H9 (cell line): ENCODE data around the gene WNT7B. TPM values are rescaled to one million over a fixed set of nuclear protein-coding genes. Genes with fewer than 3 reads are reported as not detected.

Experiments
- DNase-seq: peaks from one replicate; pipeline ENCODE4 v3.0.0-alpha.2; 2017
- H2AFZ ChIP-seq: one replicate; pipeline ENCODE4 v1.6.1; 2013; ENCODE audit warnings: mild to moderate bottlenecking, low read length, control low read depth, moderate library complexity
- H2AK5ac ChIP-seq: 2 replicates; pipeline ENCODE4 v1.6.1; 2013; ENCODE audit warnings: low read length, control low read depth, mixed read lengths; ENCODE audit not compliant: insufficient read length
- H2BK120ac ChIP-seq: one replicate; pipeline ENCODE4 v1.6.1; 2013; ENCODE audit warnings: low read depth, mild to moderate bottlenecking, low read length, control low read depth, inconsistent platforms; ENCODE audit not compliant: poor library complexity, severe bottlenecking
- H2BK12ac ChIP-seq: 2 replicates; pipeline ENCODE4 v1.6.1; 2013; ENCODE audit warnings: low read length, control low read depth, mixed read lengths, low read depth; ENCODE audit not compliant: insufficient read length
- H2BK15ac ChIP-seq: 2 replicates; pipeline ENCODE4 v1.6.1; 2013; ENCODE audit warnings: low read depth, low read length, control low read depth
- H2BK20ac ChIP-seq: one replicate; pipeline ENCODE4 v1.6.1; 2013; ENCODE audit warnings: low read depth, mild to moderate bottlenecking, low read length, control low read depth, inconsistent platforms; ENCODE audit not compliant: poor library complexity, severe bottlenecking
- H2BK5ac ChIP-seq: 2 replicates; pipeline ENCODE4 v1.6.1; 2013; ENCODE audit warnings: low read length, control low read depth, mixed read lengths; ENCODE audit not compliant: insufficient read length
- H3K14ac ChIP-seq: 2 replicates; pipeline ENCODE4 v1.6.1; 2013; ENCODE audit warnings: low read length, control low read depth; ENCODE audit not compliant: insufficient read depth
- H3K18ac ChIP-seq: 2 replicates; pipeline ENCODE4 v1.6.1; 2013; ENCODE audit warnings: low read depth, mild to moderate bottlenecking, mixed read lengths, low read length, control low read depth; ENCODE audit not compliant: insufficient read length
- H3K23ac ChIP-seq: 2 replicates; pipeline ENCODE4 v1.6.1; 2013; ENCODE audit warnings: low read length, control low read depth, mixed read lengths, low read depth; ENCODE audit not compliant: insufficient read length
- H3K23me2 ChIP-seq: 2 replicates; pipeline ENCODE4 v1.6.1; 2013; ENCODE audit warnings: low read depth, mild to moderate bottlenecking, mixed read lengths, low read length, control low read depth; ENCODE audit not compliant: insufficient read length, poor library complexity, severe bottlenecking
- H3K27ac ChIP-seq: 2 replicates; pipeline ENCODE4 v1.5.1; 2013; ENCODE audit warnings: low read length, control low read depth, mixed read lengths, low read depth; ENCODE audit not compliant: insufficient read length
- H3K27me3 ChIP-seq: 2 replicates; pipeline ENCODE4 v1.6.1; 2013; ENCODE audit warnings: low read length, control low read depth, inconsistent platforms; ENCODE audit not compliant: insufficient read depth
- H3K4ac ChIP-seq: 2 replicates; pipeline ENCODE4 v1.6.1; 2013; ENCODE audit warnings: low read depth, mild to moderate bottlenecking, control low read depth, inconsistent platforms, low read length, moderate library complexity
- H3K4me1 ChIP-seq: 2 replicates; pipeline ENCODE4 v1.6.1; 2013; ENCODE audit warnings: low read length, control low read depth, inconsistent platforms; ENCODE audit not compliant: insufficient read depth
- H3K4me2 ChIP-seq: 2 replicates; pipeline ENCODE4 v1.6.1; 2013; ENCODE audit warnings: low read length, control low read depth, mixed read lengths; ENCODE audit not compliant: insufficient read length, insufficient read depth
- H3K56ac ChIP-seq: 2 replicates; pipeline ENCODE4 v1.6.1; 2013; ENCODE audit warnings: low read depth, mild to moderate bottlenecking, mixed read lengths, low read length, control low read depth; ENCODE audit not compliant: insufficient read length
- H3K79me1 ChIP-seq: 2 replicates; pipeline ENCODE4 v1.6.1; 2013; ENCODE audit warnings: low read depth, mild to moderate bottlenecking, moderate library complexity, low read length, control low read depth, inconsistent platforms; ENCODE audit not compliant: insufficient read depth, poor library complexity, severe bottlenecking
- H3K79me2 ChIP-seq: 2 replicates; pipeline ENCODE4 v1.6.1; 2013; ENCODE audit warnings: low read length, control low read depth, inconsistent platforms; ENCODE audit not compliant: insufficient read depth
- H3K9ac ChIP-seq: 2 replicates; pipeline ENCODE4 v1.6.1; 2013; ENCODE audit warnings: low read length, control low read depth, mixed read lengths; ENCODE audit not compliant: insufficient read length; ENCODE audit errors: extremely low read depth
- H3K9me3 ChIP-seq: one replicate; pipeline ENCODE4 v1.6.1; 2013; ENCODE audit warnings: low read depth, low read length, inconsistent platforms; ENCODE audit not compliant: control insufficient read depth
- H3T11ph ChIP-seq: one replicate; pipeline ENCODE4 v1.6.1; 2013; ENCODE audit warnings: mild to moderate bottlenecking, low read length, control low read depth, inconsistent platforms
- H4K20me1 ChIP-seq: one replicate; pipeline ENCODE4 v1.6.1; 2013; ENCODE audit not compliant: control insufficient read depth, insufficient read length, insufficient read depth
- H4K5ac ChIP-seq: 2 replicates; pipeline ENCODE4 v1.6.1; 2013; ENCODE audit warnings: low read depth, mild to moderate bottlenecking, mixed read lengths, low read length, control low read depth; ENCODE audit not compliant: insufficient read length
- H4K8ac ChIP-seq: replicated peaks from 2 replicates; pipeline ENCODE4 v1.6.1; 2013; ENCODE audit warnings: low read length, control low read depth, mixed read lengths, low read depth; ENCODE audit not compliant: insufficient read length
- H4K91ac ChIP-seq: 2 replicates; pipeline ENCODE4 v1.6.1; 2013; ENCODE audit warnings: low read depth, mild to moderate bottlenecking, moderate library complexity, mixed read lengths, low read length, control low read depth; ENCODE audit not compliant: insufficient read length
- H3K27ac Mint-ChIP-seq, 3 experiments: 2 replicates in 2 of 3; 3 replicates in 1 of 3; pipeline ENCODE4 v1.8.0; 2020 to 2021; ENCODE audit warnings: mixed read lengths in 3 of 3, mild to moderate bottlenecking in 1 of 3, moderate library complexity in 1 of 3
- H3K27me3 Mint-ChIP-seq: 2 replicates; pipeline ENCODE4 v1.8.0; 2021; ENCODE audit warnings: low read depth, mild to moderate bottlenecking, moderate library complexity, mixed read lengths
- H3K36me3 Mint-ChIP-seq, 3 experiments: 2 replicates in 2 of 3; 3 replicates in 1 of 3; pipeline ENCODE4 v1.8.0; 2020 to 2021; ENCODE audit warnings: low read depth in 3 of 3, mixed read lengths in 3 of 3; ENCODE audit not compliant: insufficient read depth in 1 of 3
- H3K4me1 Mint-ChIP-seq, 2 experiments: 2 replicates each; pipeline ENCODE4 v1.8.0; 2020; ENCODE audit warnings: mixed read lengths in 2 of 2
- H3K4me3 Mint-ChIP-seq, 2 experiments: 2 replicates in 1 of 2; 3 replicates in 1 of 2; pipeline ENCODE4 v1.8.0; 2020 to 2021; ENCODE audit warnings: mild to moderate bottlenecking in 2 of 2, mixed read lengths in 2 of 2, moderate library complexity in 1 of 2
- H3K9me3 Mint-ChIP-seq, 2 experiments: 2 replicates in 1 of 2; 3 replicates in 1 of 2; pipeline ENCODE4 v1.8.0; 2020; ENCODE audit warnings: mild to moderate bottlenecking in 2 of 2, mixed read lengths in 2 of 2, moderate library complexity in 1 of 2
- WGBS: extraction: QIAGEN DNeasy Blood & Tissue Kit; methylation state at CpG from one replicate; pipeline ENCODE4 v1.1.7; 2013; ENCODE audit warnings: missing lambda C conversion rate, low lambda C conversion rate, mixed read lengths; ENCODE audit not compliant: insufficient read length; ENCODE audit errors: extremely low coverage; 5-methylcytosine and 5-hydroxymethylcytosine counted together
- total RNA-seq: library from RNA; stranded (reverse); gene quantifications from 2 replicates; pipeline ENCODE4 v1.2.1, GENCODE V29; 2021
- TF ChIP-seq, protein P1 (sequence below): fragments of 200-600 bp; sonication (generic); conservative IDR thresholded peaks from 3 replicates; pipeline ENCODE4 v1.8.0; 2021; ENCODE audit warnings: antibody characterized with exemption, mild to moderate bottlenecking

Gene WNT7B
- total RNA-seq, 1 experiment from 2014 or later = 0.09 TPM

- Histone ChIP-seq H4K91ac (no peak overlapping the region), H2BK12ac (no peak overlapping the region), H3K4me2 (no peak overlapping the region), H4K5ac (no peak overlapping the region), H3K18ac (no peak overlapping the region), H2AFZ (no peak overlapping the region), H2BK20ac (no peak overlapping the region), H3K79me1 (no peaks in the 10 kb centered on the region), H3K79me2 (no peaks in the 10 kb centered on the region), H3K27me3 (peaks cover 27% of the 10 kb centered on the region; the same call in 1 of the 2 replicates), H3T11ph (no peak overlapping the region), H3K9me3 (no peaks in the 10 kb centered on the region), H3K9ac (no peak overlapping the region), H3K23me2 (no peaks in the 10 kb centered on the region), H3K56ac (no peak overlapping the region), H3K4me1 (no peaks in the 10 kb centered on the region), H2BK120ac (no peak overlapping the region), H2BK5ac (no peak overlapping the region), H4K8ac (no peak overlapping the region), H4K20me1 (no peaks in the 10 kb centered on the region), H2AK5ac (no peak overlapping the region), H3K23ac (no peak overlapping the region), H3K4ac (no peak overlapping the region), H2BK15ac (no peak overlapping the region), H3K14ac (no peak overlapping the region), H3K27ac (no peak overlapping the region)
- peaks cover 8 to 14% of the 10 kb centered on the region in 2 experiments for H3K4me1 Mint-ChIP-seq
- H3K4me3 Mint-ChIP-seq = no peak overlapping the region
- TF ChIP-seq, protein P1, sequence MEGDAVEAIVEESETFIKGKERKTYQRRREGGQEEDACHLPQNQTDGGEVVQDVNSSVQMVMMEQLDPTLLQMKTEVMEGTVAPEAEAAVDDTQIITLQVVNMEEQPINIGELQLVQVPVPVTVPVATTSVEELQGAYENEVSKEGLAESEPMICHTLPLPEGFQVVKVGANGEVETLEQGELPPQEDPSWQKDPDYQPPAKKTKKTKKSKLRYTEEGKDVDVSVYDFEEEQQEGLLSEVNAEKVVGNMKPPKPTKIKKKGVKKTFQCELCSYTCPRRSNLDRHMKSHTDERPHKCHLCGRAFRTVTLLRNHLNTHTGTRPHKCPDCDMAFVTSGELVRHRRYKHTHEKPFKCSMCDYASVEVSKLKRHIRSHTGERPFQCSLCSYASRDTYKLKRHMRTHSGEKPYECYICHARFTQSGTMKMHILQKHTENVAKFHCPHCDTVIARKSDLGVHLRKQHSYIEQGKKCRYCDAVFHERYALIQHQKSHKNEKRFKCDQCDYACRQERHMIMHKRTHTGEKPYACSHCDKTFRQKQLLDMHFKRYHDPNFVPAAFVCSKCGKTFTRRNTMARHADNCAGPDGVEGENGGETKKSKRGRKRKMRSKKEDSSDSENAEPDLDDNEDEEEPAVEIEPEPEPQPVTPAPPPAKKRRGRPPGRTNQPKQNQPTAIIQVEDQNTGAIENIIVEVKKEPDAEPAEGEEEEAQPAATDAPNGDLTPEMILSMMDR = no peak
- WGBS = no CpG with 5 or more reads among the region's 6 CpGs
- H3K9me3 Mint-ChIP-seq = peaks cover 5 to 9% of the 10 kb centered on the region in 2 experiments; a peak in 2 of 5 replicates
- H3K27me3 Mint-ChIP-seq = peaks cover 72% of the 10 kb centered on the region
- no peak for DNase-seq
- H3K36me3 Mint-ChIP-seq = no peaks in the 10 kb centered on the region
- no peak overlapping the region for H3K27ac Mint-ChIP-seq
Observed at GRCh38 chr22:45871721-45872120, 105.2 kb downstream of the WNT7B start.

Other genes starting within 250 kb of the WNT7B start
- 7.3 and 7.4 TPM in 2 replicates for gene PPARA, start 173.4 kb upstream of the WNT7B start, total RNA-seq